ENCODE measurements around the gene TLCD3B. TPM values are rescaled to one million over a fixed set of nuclear protein-coding genes. Genes with fewer than 3 reads are reported as not detected.

TLCD3B gene
- total RNA-seq, 1 donor from 2014 or later = 2.7 TPM

DNA sequence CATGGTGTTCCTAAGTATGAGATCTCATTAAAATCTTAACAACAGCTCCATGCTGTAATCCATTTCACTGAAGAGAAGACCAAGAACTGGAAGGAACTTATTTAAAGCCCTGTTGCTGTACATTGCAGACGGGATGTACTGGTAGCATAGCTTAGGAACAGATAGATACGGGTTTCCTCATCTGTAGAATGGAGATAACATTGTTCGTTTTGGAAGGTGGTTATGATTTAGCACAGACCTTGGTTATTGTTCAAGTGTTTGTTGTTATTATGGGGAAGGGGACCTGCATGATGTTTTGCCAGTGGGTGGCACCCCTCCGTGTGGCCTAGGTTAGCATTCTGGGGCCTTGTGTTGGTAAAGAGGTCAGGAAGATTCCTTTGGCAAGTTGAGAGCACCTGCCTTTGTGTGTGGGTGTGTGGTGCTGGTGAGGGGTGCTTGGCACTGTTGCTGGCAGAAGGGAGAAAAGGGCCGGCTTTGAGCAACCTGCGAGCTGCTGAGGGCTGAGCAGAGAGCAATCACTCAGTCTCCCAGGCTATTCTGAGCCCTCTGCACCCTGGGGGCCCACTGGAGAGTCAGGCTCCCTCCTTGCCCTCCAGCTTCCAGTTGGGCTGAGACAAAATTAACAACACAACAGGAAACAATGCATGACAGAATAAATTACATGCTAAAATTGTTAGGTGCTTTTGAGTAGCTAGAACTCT lies 55.1 kb downstream of the TLCD3B start:
- intact Hi-C loops (cut with micrococcal nuclease) = no loop called here

DNA sequence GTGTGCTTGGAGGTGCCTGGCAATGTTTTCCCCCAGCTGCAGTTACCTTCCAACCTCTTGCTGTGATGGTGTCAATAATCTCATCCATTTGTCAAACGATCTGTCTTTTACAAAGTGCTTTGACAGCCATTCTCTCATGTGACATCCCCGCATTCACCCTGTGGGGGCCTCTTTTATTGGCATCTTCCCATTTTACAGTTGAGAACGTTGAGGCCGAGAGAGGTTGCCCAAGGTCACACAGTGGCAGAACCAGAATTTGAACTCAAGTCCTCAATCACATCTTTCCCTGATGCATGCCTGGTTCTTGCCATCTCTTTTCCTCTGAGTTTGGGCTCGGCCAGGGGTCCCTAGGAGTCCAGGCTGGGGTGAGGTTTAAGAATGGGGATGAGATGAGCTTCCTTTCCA lies 55.9 kb downstream of the TLCD3B start:
- intact Hi-C loops (cut with micrococcal nuclease) = no loop called here

Other genes with a start within 250 kb of the TLCD3B start
- 168 and 169 TPM in 2 replicates for gene KIF22, start 240.5 kb downstream of the TLCD3B start, total RNA-seq
- 462 and 468 TPM in 2 replicates for gene MAZ, start 224.7 kb downstream of the TLCD3B start, total RNA-seq
- 0.95 and 1.1 TPM in 2 replicates for gene PRRT2, start 219.1 kb downstream of the TLCD3B start, total RNA-seq
- 29.6 and 32.4 TPM in 2 replicates for gene PAGR1, start 215.1 kb downstream of the TLCD3B start, total RNA-seq
- 159 and 160 TPM in 2 replicates for gene MVP, start 210.8 kb downstream of the TLCD3B start, total RNA-seq
- gene CDIPT, start 168.0 kb downstream of the TLCD3B start, total RNA-seq = 60.2 and 61.4 TPM in 2 replicates
- not detected in 2 replicates for gene SEZ6L2, start 131.7 kb downstream of the TLCD3B start, total RNA-seq
- gene ASPHD1, start 130.8 kb downstream of the TLCD3B start, total RNA-seq = 0.16 TPM in 1 of 2 replicates, not detected in the other
- gene KCTD13, start 105.0 kb downstream of the TLCD3B start, total RNA-seq = 34.0 and 36.1 TPM in 2 replicates
- 55.9 and 56.1 TPM in 2 replicates for gene TMEM219, start 69.2 kb downstream of the TLCD3B start, total RNA-seq
- 44.2 and 45.3 TPM in 2 replicates for gene TAOK2, start 57.4 kb downstream of the TLCD3B start, total RNA-seq
- gene HIRIP3, start 35.7 kb downstream of the TLCD3B start, total RNA-seq = 43.0 and 48.2 TPM in 2 replicates
- 103 and 106 TPM in 2 replicates for gene INO80E, start 35.0 kb downstream of the TLCD3B start, total RNA-seq
- 0.25 TPM in 1 of 2 replicates, not detected in the other for gene DOC2A, start 20.2 kb downstream of the TLCD3B start, total RNA-seq
- not detected in 2 replicates for gene C16orf92, start 8.1 kb downstream of the TLCD3B start, total RNA-seq
- gene ALDOA, start 34.5 kb upstream of the TLCD3B start, total RNA-seq = 1,452 and 1,473 TPM in 2 replicates
- 140 and 145 TPM in 2 replicates for gene PPP4C, start 44.7 kb upstream of the TLCD3B start, total RNA-seq
- gene TBX6, start 60.7 kb upstream of the TLCD3B start, total RNA-seq = 0.89 and 1.0 TPM in 2 replicates
- gene YPEL3, start 64.9 kb upstream of the TLCD3B start, total RNA-seq = 30.6 and 32.8 TPM in 2 replicates
- 7.7 and 8.7 TPM in 2 replicates for gene GDPD3, start 82.3 kb upstream of the TLCD3B start, total RNA-seq
- gene MAPK3, start 91.9 kb upstream of the TLCD3B start, total RNA-seq = 52.8 and 61.6 TPM in 2 replicates
- gene CORO1A, start 152.3 kb upstream of the TLCD3B start, total RNA-seq = 1,841 and 1,902 TPM in 2 replicates
- gene BOLA2B, start 162.4 kb upstream of the TLCD3B start, total RNA-seq = 168 and 178 TPM in 2 replicates
- gene SLX1A, start 162.6 kb upstream of the TLCD3B start, total RNA-seq = 65.6 and 102 TPM in 2 replicates
- gene SULT1A3, start 168.0 kb upstream of the TLCD3B start, total RNA-seq = 29.5 and 37.5 TPM in 2 replicates
- gene NPIPB13, start 217.2 kb upstream of the TLCD3B start, total RNA-seq = 15.1 and 23.7 TPM in 2 replicates